Keratinocyte (primary cell): ENCODE measurements around the gene SKAP1.

ENCODE experiments used
- EZH2 ChIP-seq: IDR thresholded peaks from one replicate; pipeline ENCODE4 v1.6.1; 2012; ENCODE audit warnings: inconsistent platforms, mild to moderate bottlenecking, low read length, moderate library complexity
- TF ChIP-seq, protein P1 (sequence below), 3 experiments: IDR thresholded peaks in 1 of 3; conservative IDR thresholded peaks in 1 of 3; optimal IDR thresholded peaks in 1 of 3; 2 replicates in 2 of 3; 3 replicates in 1 of 3; pipeline versions ENCODE3 to v1.5.1; 2011; ENCODE audit warnings: low read length in 3 of 3, mild to moderate bottlenecking in 3 of 3, moderate library complexity in 2 of 3, control low read depth in 1 of 3, inconsistent platforms in 1 of 3; ENCODE audit not compliant: insufficient read depth in 2 of 3; ENCODE audit errors: extremely low read depth in 1 of 3

DNA sequence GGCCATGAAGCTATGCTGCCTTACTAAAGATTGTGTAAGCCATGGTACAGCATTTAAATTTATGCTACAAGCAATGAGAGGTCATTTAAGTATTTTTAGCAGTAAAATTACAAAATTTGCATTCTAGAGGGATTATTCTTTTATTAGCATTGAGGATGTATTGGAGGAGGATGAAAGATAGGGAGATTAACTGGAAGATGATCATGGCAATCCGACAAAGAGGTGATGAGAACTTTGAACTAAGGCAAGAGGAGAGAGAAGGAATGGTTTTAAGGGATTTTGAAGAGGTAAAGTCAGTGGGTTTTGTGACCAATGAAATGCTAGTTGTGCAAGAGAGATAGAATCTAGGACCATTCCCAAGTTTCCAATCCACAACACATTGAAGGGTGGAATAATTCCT lies 192.6 kb downstream of the SKAP1 start:
- TF ChIP-seq, protein P1, sequence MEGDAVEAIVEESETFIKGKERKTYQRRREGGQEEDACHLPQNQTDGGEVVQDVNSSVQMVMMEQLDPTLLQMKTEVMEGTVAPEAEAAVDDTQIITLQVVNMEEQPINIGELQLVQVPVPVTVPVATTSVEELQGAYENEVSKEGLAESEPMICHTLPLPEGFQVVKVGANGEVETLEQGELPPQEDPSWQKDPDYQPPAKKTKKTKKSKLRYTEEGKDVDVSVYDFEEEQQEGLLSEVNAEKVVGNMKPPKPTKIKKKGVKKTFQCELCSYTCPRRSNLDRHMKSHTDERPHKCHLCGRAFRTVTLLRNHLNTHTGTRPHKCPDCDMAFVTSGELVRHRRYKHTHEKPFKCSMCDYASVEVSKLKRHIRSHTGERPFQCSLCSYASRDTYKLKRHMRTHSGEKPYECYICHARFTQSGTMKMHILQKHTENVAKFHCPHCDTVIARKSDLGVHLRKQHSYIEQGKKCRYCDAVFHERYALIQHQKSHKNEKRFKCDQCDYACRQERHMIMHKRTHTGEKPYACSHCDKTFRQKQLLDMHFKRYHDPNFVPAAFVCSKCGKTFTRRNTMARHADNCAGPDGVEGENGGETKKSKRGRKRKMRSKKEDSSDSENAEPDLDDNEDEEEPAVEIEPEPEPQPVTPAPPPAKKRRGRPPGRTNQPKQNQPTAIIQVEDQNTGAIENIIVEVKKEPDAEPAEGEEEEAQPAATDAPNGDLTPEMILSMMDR (optimal IDR thresholded peaks at IDR 0.05 in 1 of 3, IDR thresholded peaks at IDR 0.05 in 1 of 3, conservative IDR thresholded peaks at IDR 0.05 in 1 of 3; ENCODE audit: extremely low read depth in 1 of 3, insufficient read depth in 2 of 3, low read length in 3 of 3): no peak
- no peak for TF ChIP-seq EZH2
